H1 (cell line): ENCODE results near the gene ACMSD. TPM values are rescaled to one million over a fixed set of nuclear protein-coding genes. Genes with fewer than 3 reads are reported as not detected.

Experiments used
- ASH2L ChIP-seq: fragments of 200-600, 300-600 bp; sonication (generic); IDR thresholded peaks from one replicate; pipeline ENCODE4 v1.7.1; 2017; ENCODE audit warnings: low read length
- ATF2 ChIP-seq: IDR thresholded peaks from 2 replicates; pipeline ENCODE4 v1.6.1; 2012; ENCODE audit warnings: low read length, inconsistent platforms
- ATF3 ChIP-seq: IDR thresholded peaks from 2 replicates; pipeline ENCODE4 v1.6.1; 2011; ENCODE audit warnings: low read depth, mild to moderate bottlenecking, low read length; ENCODE audit not compliant: insufficient read depth
- BRCA1 ChIP-seq: IDR thresholded peaks from 2 replicates; pipeline ENCODE4 v1.6.1; 2012; ENCODE audit warnings: low read depth, low read length, improper control_type of control experiment
- CREB1 ChIP-seq: IDR thresholded peaks from 2 replicates; pipeline ENCODE4 v1.6.1; 2012; ENCODE audit warnings: inconsistent platforms
- E2F6 ChIP-seq: IDR thresholded peaks from 2 replicates; pipeline ENCODE4 v1.6.1; 2012; ENCODE audit warnings: inconsistent platforms
- EGR1 ChIP-seq: IDR thresholded peaks from 2 replicates; pipeline ENCODE4 v1.6.1; 2011; ENCODE audit warnings: low read depth, low read length, borderline replicate concordance
- JUN ChIP-seq: IDR thresholded peaks from 2 replicates; pipeline ENCODE4 v1.6.1; 2011; ENCODE audit warnings: low read depth, mild to moderate bottlenecking, improper control_type of control experiment, low read length
- KDM4A ChIP-seq: IDR thresholded peaks from one replicate; pipeline ENCODE4 v1.7.1; 2012; ENCODE audit warnings: low read depth, mild to moderate bottlenecking, moderate library complexity, low read length, inconsistent platforms; ENCODE audit not compliant: severe bottlenecking
- KDM5A ChIP-seq: fragments of 200-600 bp; IDR thresholded peaks from 2 replicates; pipeline ENCODE4 v1.7.1; 2012; ENCODE audit warnings: mild to moderate bottlenecking, low read length, inconsistent platforms, mixed read lengths
- POLR2AphosphoS5 ChIP-seq: IDR thresholded peaks from 2 replicates; pipeline ENCODE4 v1.6.1; 2011; ENCODE audit warnings: low read depth, low read length
- RAD21 ChIP-seq, 2 experiments: IDR thresholded peaks in 1 of 2; conservative IDR thresholded peaks in 1 of 2; 2 replicates each; pipeline ENCODE4 v1.6.1; 2011; ENCODE audit warnings: low read depth in 2 of 2, low read length in 2 of 2, improper control_type of control experiment in 1 of 2, inconsistent platforms in 1 of 2, mild to moderate bottlenecking in 1 of 2, moderate library complexity in 1 of 2
- SIRT6 ChIP-seq: IDR thresholded peaks from one replicate; pipeline ENCODE4 v1.7.1; 2012; ENCODE audit warnings: low read length, inconsistent platforms
- SIX5 ChIP-seq: IDR thresholded peaks from 2 replicates; pipeline ENCODE4 v1.6.1; 2011; ENCODE audit warnings: mild to moderate bottlenecking, low read depth, low read length
- SP2 ChIP-seq: IDR thresholded peaks from 2 replicates; pipeline ENCODE4 v1.6.1; 2012; ENCODE audit warnings: mild to moderate bottlenecking, low read length, inconsistent platforms
- SUZ12 ChIP-seq: fragments of 200-600 bp; sonication (generic); IDR thresholded peaks from 2 replicates; pipeline ENCODE4 v1.6.1; 2012; ENCODE audit warnings: mild to moderate bottlenecking, inconsistent platforms, low read length, moderate library complexity, mixed read lengths
- TAF1 ChIP-seq: IDR thresholded peaks from 2 replicates; pipeline ENCODE4 v1.6.1; 2011; ENCODE audit warnings: mild to moderate bottlenecking, low read depth, low read length
- TAF7 ChIP-seq: optimal IDR thresholded peaks from 2 replicates; pipeline ENCODE3; 2011; ENCODE audit warnings: low read depth, mild to moderate bottlenecking, inconsistent platforms, low read length, moderate library complexity, borderline replicate concordance
- TBP ChIP-seq: IDR thresholded peaks from 2 replicates; pipeline ENCODE4 v1.6.1; 2011; ENCODE audit warnings: low read depth, low read length, improper control_type of control experiment
- USF2 ChIP-seq: IDR thresholded peaks from 2 replicates; pipeline ENCODE4 v1.6.1; 2011; ENCODE audit warnings: low read length, improper control_type of control experiment
- ZNF274 ChIP-seq: IDR thresholded peaks from 2 replicates; pipeline ENCODE4 v1.7.0; 2012; ENCODE audit warnings: low read length, borderline replicate concordance; ENCODE audit errors: extremely low read depth
- polyA plus RNA-seq, 7 experiments: library from polyadenylated mRNA; depleted of rRNA in 3 of 7; stranded (reverse) in 5 of 7; unstranded in 2 of 7; fragments of >200 nt in 5 of 7; fragments of 200-250 nt in 2 of 7; gene quantifications; 1 replicate in 5 of 7; 2 replicates in 1 of 7; 4 replicates in 1 of 7; pipeline versions ENCODE4 v1.2.1 to v1.2.3, GENCODE V29; 2011 to 2013; ENCODE audit warnings: missing spikeins in 2 of 7, mixed read lengths in 2 of 7
- total RNA-seq: library from RNA; stranded (reverse); fragmentation: NEBNext Ultra II Directional; extraction: Animal tissue kit (Norgen Biotek cat#: 25700); gene quantifications from 2 replicates; pipeline ENCODE4 v1.2.1, GENCODE V29; 2021

ACMSD gene
- total and polyA plus RNA-seq, 2 of the 8 experiments (the other 6 are each of a cell fraction or from before 2014, with no cell fraction given), result not detected

GRCh38 chr2:134918526-134919340, 80.3 kb downstream of the ACMSD start, which contains the start of gene CCNT2 (continued):
- TF ChIP-seq TAF7 (peak; percentile 80), SIX5 (no peak; the same call in 1 of the 2 replicates), SIRT6 (no peak), TAF1 (peak; percentile 90), KDM5A (peak; percentile 63; the same call in 1 of the 2 replicates), ATF2 (no peak), ZNF274 (no peak), KDM4A (peak; percentile 36), JUN (no peak), SUZ12 (no peak), USF2 (0 out of 2 replicates have a peak, but pooled peaks have one; percentile 36), E2F6 (no peak), EGR1 (no peak), RAD21 (IDR thresholded peaks at IDR 0.05 in 1 of 2, conservative IDR thresholded peaks at IDR 0.05 in 1 of 2; ENCODE audit: low read depth in 2 of 2, low read length in 2 of 2) (no peak), ATF3 (peak; percentile 91), SP2 (no peak), BRCA1 (no peak), ASH2L (peak; percentile 98), POLR2AphosphoS5 (peak; percentile 74), CREB1 (peak; percentile 97), TBP (peak; percentile 72)
